Measurements from ENCODE around the gene MCTP1. TPM values are rescaled to one million over a fixed set of nuclear protein-coding genes. Genes with fewer than 3 reads are reported as not detected.

Gene MCTP1
- total RNA-seq, 2 experiments from 2014 or later = 1.6 TPM

DNA sequence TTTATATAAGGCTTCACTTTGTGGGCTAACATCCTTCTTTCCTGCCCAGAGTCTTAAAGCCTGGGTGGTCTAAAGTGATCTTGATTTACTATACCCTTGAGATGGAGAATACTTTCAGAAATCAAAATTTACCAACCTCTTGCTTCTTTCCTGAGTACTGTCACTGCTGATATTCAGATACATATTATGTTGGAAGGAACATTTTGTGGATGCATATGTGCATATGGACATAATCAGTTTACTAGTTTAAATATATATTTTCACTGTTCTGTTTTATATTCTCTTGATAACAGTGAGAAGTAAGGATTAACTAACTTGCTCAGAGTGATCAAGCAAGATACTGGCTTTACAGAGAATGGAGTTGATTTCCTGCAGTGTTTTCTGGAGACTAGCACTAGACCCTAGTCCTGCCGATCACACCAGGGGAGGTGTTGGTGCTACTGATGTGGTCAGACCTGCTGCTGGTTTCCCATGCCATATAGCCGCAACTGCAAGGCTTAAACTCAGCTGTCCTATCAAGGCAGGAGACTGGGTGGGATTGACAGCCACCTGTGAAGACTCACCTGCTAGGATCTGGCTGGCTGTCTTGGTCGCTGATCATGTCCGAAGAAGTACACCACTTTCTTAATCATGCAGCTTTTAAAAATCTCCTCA is 608.8 kb downstream of the MCTP1 start:
- peaks cover 1% of the 10 kb centered on the region for H3K4me1 Mint-ChIP-seq
- POLR2A ChIA-PET = no interaction called here
- DNase-seq (no peak), ATAC-seq (ENCODE audit: low read depth) (no peak)
- H3K4me3 Mint-ChIP-seq = no peak overlapping the region
- H3K36me3 Mint-ChIP-seq = peaks cover 23% of the 10 kb centered on the region
- no peaks in the 10 kb centered on the region for H3K27me3 Mint-ChIP-seq
- no peak overlapping the region for H3K27ac Mint-ChIP-seq
- H3K9me3 Mint-ChIP-seq = no peaks in the 10 kb centered on the region

DNA sequence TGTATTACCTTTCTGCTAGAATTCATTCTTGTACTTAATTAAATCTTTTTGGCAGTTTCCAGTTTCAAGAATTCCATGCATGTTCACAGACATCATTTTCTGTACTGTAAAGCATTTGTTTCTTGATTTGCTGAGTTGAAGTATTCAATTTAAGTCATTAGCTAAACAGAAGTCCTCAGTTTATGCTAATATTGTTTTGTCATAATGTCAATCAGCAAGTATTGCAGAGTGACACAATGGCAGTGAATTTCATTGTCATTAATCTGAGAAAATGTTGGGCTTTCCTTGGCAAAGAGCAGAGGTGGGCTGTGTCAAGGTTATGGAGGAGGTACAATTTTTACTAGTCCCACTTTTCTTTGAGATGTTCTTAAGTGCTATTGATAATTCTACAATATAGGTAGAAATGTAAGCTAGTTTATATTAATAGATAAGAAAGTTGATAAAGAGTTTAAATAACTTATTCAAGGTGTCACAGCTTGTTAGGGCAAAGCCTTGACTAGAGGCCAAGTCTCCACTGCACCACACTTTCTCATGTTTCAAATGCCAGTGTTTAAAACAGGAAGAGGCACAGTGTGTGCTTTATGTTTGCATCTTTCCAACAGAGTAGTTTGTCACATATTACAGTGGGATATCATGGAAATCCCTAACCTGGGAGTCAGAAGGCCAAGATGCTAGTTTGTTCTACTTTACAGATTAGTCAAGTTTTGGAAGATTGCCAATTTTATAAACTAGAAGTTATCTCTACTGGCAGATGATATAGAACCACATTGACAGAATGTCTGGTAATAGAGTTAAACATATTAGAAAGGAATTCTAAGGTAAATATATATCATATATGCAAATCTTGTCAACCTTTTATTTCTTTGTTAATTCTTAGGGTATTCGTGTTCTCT is 610.2 kb downstream of the MCTP1 start:
- Mint-ChIP-seq H3K9me3 (no peaks in the 10 kb centered on the region), H3K4me1 (peaks cover 6% of the 10 kb centered on the region), H3K4me3 (no peak overlapping the region), H3K36me3 (peaks cover 24% of the 10 kb centered on the region), H3K27ac (no peak overlapping the region), H3K27me3 (no peaks in the 10 kb centered on the region)
- POLR2A ChIA-PET = no interaction called here
- ATAC-seq (ENCODE audit: low read depth) (no peak), DNase-seq (no peak)

DNA sequence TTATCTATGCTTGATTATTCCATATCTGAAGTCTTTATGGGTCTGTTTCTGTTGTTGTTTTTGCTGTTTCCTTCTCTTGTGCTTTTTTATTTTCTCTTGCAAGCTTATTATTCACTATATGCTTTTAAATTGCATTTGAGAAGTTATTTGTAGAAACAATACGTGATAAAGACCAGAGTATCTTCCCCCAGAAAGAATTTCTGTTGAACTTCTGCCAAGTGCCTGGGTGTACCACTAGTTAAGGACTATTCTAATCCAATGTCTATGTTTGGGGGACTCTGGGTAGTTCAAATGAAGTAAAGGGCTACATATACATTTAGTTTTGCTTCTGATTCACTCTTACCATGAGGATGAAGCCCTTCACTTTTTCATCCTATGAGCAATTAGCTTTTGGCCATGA is 612.1 kb downstream of the MCTP1 start:
- H3K4me3 Mint-ChIP-seq = no peak overlapping the region
- DNase-seq = no peak
- no peaks in the 10 kb centered on the region for H3K9me3 Mint-ChIP-seq
- POLR2A ChIA-PET = no interaction called here
- H3K27me3 Mint-ChIP-seq = no peaks in the 10 kb centered on the region
- H3K27ac Mint-ChIP-seq = no peak overlapping the region
- ATAC-seq (ENCODE audit: low read depth) = no peak
- H3K4me1 Mint-ChIP-seq = peaks cover 6% of the 10 kb centered on the region
- H3K36me3 Mint-ChIP-seq = peaks cover 26% of the 10 kb centered on the region

DNA sequence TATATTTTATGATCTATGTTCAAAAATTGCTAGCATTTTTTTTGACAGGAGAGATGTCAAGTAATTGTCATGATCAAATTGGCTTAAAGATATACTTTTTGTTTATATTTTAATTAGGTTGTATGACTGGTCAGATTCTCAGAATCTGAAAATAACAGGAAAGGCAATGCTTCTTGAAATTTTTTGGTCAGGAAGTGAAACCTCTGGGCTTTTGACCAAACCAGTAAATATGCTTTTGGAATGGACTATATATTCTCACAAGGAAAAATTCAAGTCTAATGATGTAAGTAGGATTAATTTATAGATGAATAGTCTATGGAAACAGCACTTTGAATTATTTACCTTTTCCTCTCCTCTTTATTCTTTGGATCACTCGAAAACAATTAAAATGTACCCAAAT is 614.2 kb downstream of the MCTP1 start:
- Mint-ChIP-seq H3K27me3 (no peaks in the 10 kb centered on the region), H3K27ac (no peak overlapping the region), H3K4me3 (no peak overlapping the region), H3K4me1 (peaks cover 6% of the 10 kb centered on the region), H3K36me3 (peaks cover 29% of the 10 kb centered on the region), H3K9me3 (no peaks in the 10 kb centered on the region)
- POLR2A ChIA-PET = no interaction called here
- DNase-seq = no peak
- no peak for ATAC-seq (ENCODE audit: low read depth)

DNA sequence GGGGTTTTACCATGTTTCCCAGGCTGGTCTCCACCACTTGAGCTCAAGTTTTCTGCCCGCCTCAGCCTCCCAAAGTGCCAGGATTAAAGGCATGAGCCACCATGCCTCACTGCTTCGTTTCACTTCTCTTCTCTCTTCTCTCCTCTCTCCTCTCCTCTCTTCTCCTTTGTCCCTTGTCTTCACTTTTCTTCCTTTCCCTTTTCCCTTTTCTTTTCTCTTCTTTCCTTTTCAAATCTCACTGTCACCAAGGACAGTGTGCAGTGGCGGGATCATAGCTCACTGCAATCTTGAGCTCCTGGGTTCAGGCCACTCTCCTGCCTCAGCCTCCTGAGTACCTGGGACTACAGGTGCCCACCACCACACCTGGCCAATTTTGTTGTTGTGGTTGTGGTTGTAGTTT is 617.0 kb downstream of the MCTP1 start:
- ATAC-seq (ENCODE audit: low read depth) = no peak
- no peak overlapping the region for H3K4me3 Mint-ChIP-seq

DNA sequence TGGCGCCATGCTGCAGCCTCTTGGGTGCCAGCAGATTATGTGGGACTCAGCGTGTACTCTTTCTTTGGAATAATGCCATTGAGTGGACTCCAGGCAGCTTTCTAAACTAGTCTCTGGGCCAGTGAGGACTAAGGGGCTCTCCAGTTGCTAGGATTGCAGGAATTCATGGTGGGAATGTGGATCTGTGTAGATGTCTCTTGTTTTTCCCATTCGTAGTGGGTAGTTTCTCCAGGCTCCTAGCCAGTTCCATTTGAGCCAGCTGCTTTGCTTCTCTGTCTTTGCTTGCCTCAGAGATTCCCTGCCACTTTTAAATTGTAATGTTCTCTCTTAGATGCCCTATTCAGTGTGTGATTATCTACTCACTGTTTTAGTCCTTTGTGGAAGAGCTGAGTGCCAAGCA is 623.8 kb downstream of the MCTP1 start:
- no peak for DNase-seq

More for the DNA sequence above, 617.0 kb downstream of the MCTP1 start:
- H3K36me3 Mint-ChIP-seq = peaks cover 24% of the 10 kb centered on the region
- H3K27ac Mint-ChIP-seq = no peak overlapping the region
- POLR2A ChIA-PET = no interaction called here
- no peaks in the 10 kb centered on the region for H3K9me3 Mint-ChIP-seq
- no peaks in the 10 kb centered on the region for H3K27me3 Mint-ChIP-seq
- no peak for DNase-seq
- H3K4me1 Mint-ChIP-seq = peaks cover 5% of the 10 kb centered on the region

DNA sequence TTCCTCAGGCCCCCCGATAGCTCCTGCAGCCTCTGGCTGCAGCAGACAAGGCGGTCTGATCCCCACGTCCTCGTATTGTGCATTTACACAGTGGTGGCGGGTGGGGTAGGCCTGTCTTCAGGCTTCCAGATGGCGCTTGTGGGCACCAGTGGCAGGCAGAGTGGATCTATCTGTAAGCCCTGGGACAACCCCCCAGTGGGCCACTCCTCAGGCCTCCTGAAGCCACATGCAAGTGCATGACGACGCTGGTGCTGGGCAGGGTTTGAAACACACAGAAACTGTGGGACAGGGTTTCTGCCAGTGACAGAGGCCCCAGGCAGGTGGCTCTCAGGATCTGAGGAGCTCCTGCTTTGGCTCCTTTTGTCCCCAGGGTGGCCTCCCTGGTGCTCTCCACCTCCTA is 624.4 kb downstream of the MCTP1 start:
- H3K9me3 Mint-ChIP-seq = peaks cover 32% of the 10 kb centered on the region
- H3K4me3 Mint-ChIP-seq = no peak overlapping the region
- no peaks in the 10 kb centered on the region for H3K27me3 Mint-ChIP-seq
- no peaks in the 10 kb centered on the region for H3K4me1 Mint-ChIP-seq
- no peak overlapping the region for H3K27ac Mint-ChIP-seq
- H3K36me3 Mint-ChIP-seq = peaks cover 56% of the 10 kb centered on the region
- no peak for DNase-seq
- POLR2A ChIA-PET = no interaction called here
- no peak for ATAC-seq (ENCODE audit: low read depth)

More for the DNA sequence above, 623.8 kb downstream of the MCTP1 start:
- POLR2A ChIA-PET = no interaction called here
- Mint-ChIP-seq H3K27ac (no peak overlapping the region), H3K9me3 (peaks cover 27% of the 10 kb centered on the region), H3K4me1 (no peaks in the 10 kb centered on the region), H3K36me3 (peaks cover 50% of the 10 kb centered on the region), H3K4me3 (no peak overlapping the region), H3K27me3 (no peaks in the 10 kb centered on the region)
- ATAC-seq (ENCODE audit: low read depth) = no peak

- H3K27ac Mint-ChIP-seq = no peak overlapping the region
- no peak overlapping the region for H3K4me3 Mint-ChIP-seq
- POLR2A ChIA-PET = no interaction called here
- no peak for DNase-seq
- H3K4me1 Mint-ChIP-seq = no peaks in the 10 kb centered on the region
- peaks cover 38% of the 10 kb centered on the region for H3K9me3 Mint-ChIP-seq
- H3K36me3 Mint-ChIP-seq = peaks cover 69% of the 10 kb centered on the region
- no peak for ATAC-seq (ENCODE audit: low read depth)
- H3K27me3 Mint-ChIP-seq = no peaks in the 10 kb centered on the region
Observed at GRCh38 chr5:94658272-94658671, 626.6 kb downstream of the MCTP1 start.

Other genes with a start within 250 kb of the MCTP1 start
- gene FAM81B, start 106.3 kb upstream of the MCTP1 start, total RNA-seq = not detected